Measurements from ENCODE around the gene HIPK2.

The HIPK2 gene

DNA sequence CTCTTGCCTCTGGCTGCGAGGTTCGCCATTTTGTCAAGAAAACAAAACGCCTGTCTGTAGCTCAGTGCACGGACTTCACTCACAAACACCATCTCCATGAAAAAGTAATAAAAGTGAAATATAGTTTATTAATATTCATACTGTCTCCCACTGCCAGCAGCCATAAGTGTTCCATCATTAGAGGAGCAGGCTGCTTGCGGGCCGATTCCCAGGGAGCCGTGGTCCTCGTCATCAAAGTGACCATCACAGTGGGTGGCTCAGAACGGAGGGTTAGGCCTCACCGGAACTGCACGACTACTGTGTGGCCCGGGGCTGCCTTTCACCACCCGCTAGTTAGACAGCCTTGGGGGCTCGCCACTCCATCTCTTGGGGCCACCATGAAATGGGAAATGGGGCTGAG is 82.7 kb downstream of the HIPK2 start:
- H4K20me1 ChIP-seq (ENCODE audit: insufficient read depth, low read length, poor library complexity, severe bottlenecking) = no peaks in the 10 kb centered on the region
- no peaks in the 10 kb centered on the region for H3K9me3 ChIP-seq (ENCODE audit: insufficient read depth, low read depth, low read length)
- H3K9ac ChIP-seq (ENCODE audit: low read depth, low read length, poor library complexity, severe bottlenecking) = no peak overlapping the region
- H2AFZ ChIP-seq (ENCODE audit: low read length) = no peak overlapping the region
- H3F3A ChIP-seq (ENCODE audit: low read depth) = no peaks in the 10 kb centered on the region
- no peaks in the 10 kb centered on the region for H3K27me3 ChIP-seq (ENCODE audit: insufficient read depth, low read length, poor library complexity, severe bottlenecking)
- no peak overlapping the region for H3K4me2 ChIP-seq (ENCODE audit: low read depth, low read length, poor library complexity, severe bottlenecking)
- peaks cover 7% of the 10 kb centered on the region; the same call in 1 of the 2 replicates for H3K36me3 ChIP-seq (ENCODE audit: insufficient read depth, low read length)
- H3K4me3 ChIP-seq (ENCODE audit: low read length, poor library complexity, severe bottlenecking) = no peak overlapping the region
- H3K4me1 ChIP-seq (ENCODE audit: insufficient read depth, low read length, poor library complexity, severe bottlenecking) = no peaks in the 10 kb centered on the region
- H3K9me2 ChIP-seq (replicated peaks; ENCODE audit: low read depth, low read length) = no peaks in the 10 kb centered on the region
- TF ChIP-seq EZH2phosphoT487 (IDR thresholded peaks at IDR 0.05; ENCODE audit: borderline replicate concordance) = no peak
- no peak for TF ChIP-seq CTCF (conservative IDR thresholded peaks at IDR 0.05; ENCODE audit: low read length)
- no peaks in the 10 kb centered on the region for H3K79me2 ChIP-seq (ENCODE audit: insufficient read depth, low read length)

DNA sequence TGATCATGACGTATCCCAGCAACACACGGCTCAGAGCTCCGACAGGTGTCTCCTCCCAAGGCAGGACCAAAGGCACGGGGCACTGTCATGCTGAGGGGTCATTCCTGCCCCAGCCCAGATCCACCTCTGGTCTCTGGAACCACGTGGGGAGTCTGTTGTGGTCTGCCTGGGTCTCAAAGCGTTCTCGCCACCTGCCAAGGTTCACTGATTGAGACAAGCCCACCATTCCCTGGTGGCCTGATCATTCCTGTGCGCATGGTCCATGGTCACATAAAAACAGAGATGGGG is 83.5 kb downstream of the HIPK2 start:
- H3K4me3 ChIP-seq (ENCODE audit: low read length, poor library complexity, severe bottlenecking) = no peak overlapping the region
- H3K4me2 ChIP-seq (ENCODE audit: low read depth, low read length, poor library complexity, severe bottlenecking) = no peak overlapping the region
- H3K9me3 ChIP-seq (ENCODE audit: insufficient read depth, low read depth, low read length) = no peaks in the 10 kb centered on the region
- H3K9me2 ChIP-seq (replicated peaks; ENCODE audit: low read depth, low read length) = no peaks in the 10 kb centered on the region
- TF ChIP-seq CTCF (conservative IDR thresholded peaks at IDR 0.05; ENCODE audit: low read length) (no peak), EZH2phosphoT487 (IDR thresholded peaks at IDR 0.05; ENCODE audit: borderline replicate concordance) (no peak)
- H2AFZ ChIP-seq (ENCODE audit: low read length) = no peak overlapping the region
- H3K36me3 ChIP-seq (ENCODE audit: insufficient read depth, low read length) = peaks cover 7% of the 10 kb centered on the region; the same call in 1 of the 2 replicates
- no peaks in the 10 kb centered on the region for H3K79me2 ChIP-seq (ENCODE audit: insufficient read depth, low read length)
- H3K9ac ChIP-seq (ENCODE audit: low read depth, low read length, poor library complexity, severe bottlenecking) = no peak overlapping the region
- no peaks in the 10 kb centered on the region for H3F3A ChIP-seq (ENCODE audit: low read depth)
- H3K4me1 ChIP-seq (ENCODE audit: insufficient read depth, low read length, poor library complexity, severe bottlenecking) = no peaks in the 10 kb centered on the region
- H4K20me1 ChIP-seq (ENCODE audit: insufficient read depth, low read length, poor library complexity, severe bottlenecking) = no peaks in the 10 kb centered on the region
- no peaks in the 10 kb centered on the region for H3K27me3 ChIP-seq (ENCODE audit: insufficient read depth, low read length, poor library complexity, severe bottlenecking)

DNA sequence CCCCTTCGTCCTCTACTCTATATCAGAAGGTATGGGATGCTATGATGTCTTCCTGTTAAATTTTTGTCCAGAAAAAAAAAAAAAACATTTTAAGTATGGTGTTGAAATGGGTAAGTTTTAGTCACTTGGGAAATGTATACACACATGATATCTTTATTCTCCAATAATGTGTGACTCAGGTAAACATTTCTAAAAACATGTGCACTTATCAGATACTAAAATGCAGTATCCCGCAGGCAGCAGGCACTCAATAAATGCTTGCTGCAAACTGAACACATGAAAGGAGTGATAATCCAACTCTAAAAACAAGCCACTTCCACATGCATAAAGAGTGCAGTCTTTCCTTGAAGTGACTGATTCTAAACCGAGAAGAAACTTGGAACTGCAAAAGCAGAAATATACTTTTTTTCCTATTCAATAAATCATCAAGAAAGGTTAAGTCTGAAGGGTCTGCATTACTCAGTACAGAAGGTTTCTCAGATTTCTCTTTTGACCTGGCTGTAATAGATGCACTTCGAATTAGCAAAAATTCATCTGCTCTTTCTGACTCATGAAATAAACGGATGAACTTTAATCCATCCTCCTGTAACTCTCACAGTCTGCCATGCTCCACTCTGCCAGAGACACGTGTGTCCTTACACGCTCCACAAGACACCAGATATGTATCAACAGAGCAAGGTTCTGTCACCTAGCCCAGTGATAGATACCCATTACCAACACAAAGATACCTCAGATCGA is 84.0 kb downstream of the HIPK2 start:
- Histone ChIP-seq H3K4me3 (ENCODE audit: low read length, poor library complexity, severe bottlenecking) (no peak overlapping the region), H3K9me3 (ENCODE audit: insufficient read depth, low read depth, low read length) (no peaks in the 10 kb centered on the region), H3K79me2 (ENCODE audit: insufficient read depth, low read length) (no peaks in the 10 kb centered on the region), H2AFZ (ENCODE audit: low read length) (no peak overlapping the region), H4K20me1 (ENCODE audit: insufficient read depth, low read length, poor library complexity, severe bottlenecking) (no peaks in the 10 kb centered on the region), H3K4me2 (ENCODE audit: low read depth, low read length, poor library complexity, severe bottlenecking) (no peak overlapping the region), H3K27me3 (ENCODE audit: insufficient read depth, low read length, poor library complexity, severe bottlenecking) (no peaks in the 10 kb centered on the region), H3K9ac (ENCODE audit: low read depth, low read length, poor library complexity, severe bottlenecking) (no peak overlapping the region), H3K36me3 (ENCODE audit: insufficient read depth, low read length) (peaks cover 12% of the 10 kb centered on the region; the same call in 1 of the 2 replicates), H3F3A (ENCODE audit: low read depth) (no peaks in the 10 kb centered on the region), H3K9me2 (replicated peaks; ENCODE audit: low read depth, low read length) (no peaks in the 10 kb centered on the region), H3K4me1 (ENCODE audit: insufficient read depth, low read length, poor library complexity, severe bottlenecking) (no peaks in the 10 kb centered on the region)
- no peak for TF ChIP-seq CTCF (conservative IDR thresholded peaks at IDR 0.05; ENCODE audit: low read length)
- TF ChIP-seq EZH2phosphoT487 (IDR thresholded peaks at IDR 0.05; ENCODE audit: borderline replicate concordance) = no peak
